Brain microvascular endothelial cell (primary cell): ENCODE measurements around the gene RPL27A.
A peak's percentile ranks its signal among the peaks of the same experiment; 100 is the strongest.

Experiments
- DNase-seq: peaks from one replicate; pipeline ENCODE4 v3.0.0-alpha.2; 2020
- H3K27ac ChIP-seq: fragments of 250-450 bp; sonication (Bioruptor Pico); 2 replicates; pipeline ENCODE4 v1.5.1; 2020; ENCODE audit warnings: mild to moderate bottlenecking, moderate library complexity
- H3K27me3 ChIP-seq: fragments of 250-450 bp; sonication (Bioruptor Pico); replicated peaks from 2 replicates; pipeline ENCODE4 v1.5.1; 2020; ENCODE audit warnings: mild to moderate bottlenecking
- H3K36me3 ChIP-seq: fragments of 250-450 bp; sonication (Bioruptor Pico); replicated peaks from 2 replicates; pipeline ENCODE4 v1.5.1; 2020; ENCODE audit warnings: mild to moderate bottlenecking
- H3K4me3 ChIP-seq: 2 replicates; pipeline ENCODE4 v1.5.1; 2011; ENCODE audit warnings: low read depth, mild to moderate bottlenecking, control low read depth, low read length, moderate library complexity
- CTCF ChIP-seq: IDR thresholded peaks from 2 replicates; pipeline ENCODE4 v1.5.1; 2011; ENCODE audit warnings: low read depth, mild to moderate bottlenecking, moderate library complexity, low read length, control low read depth, inconsistent platforms; ENCODE audit errors: missing control alignments
- in situ Hi-C: cut with HindIII; loops from 2 replicates; pipeline ENCODE4 v1.10.0; 2017; ENCODE audit warnings: low sequenced_read_pairs, low pct_ligation_motif_present

The RPL27A gene

DNA sequence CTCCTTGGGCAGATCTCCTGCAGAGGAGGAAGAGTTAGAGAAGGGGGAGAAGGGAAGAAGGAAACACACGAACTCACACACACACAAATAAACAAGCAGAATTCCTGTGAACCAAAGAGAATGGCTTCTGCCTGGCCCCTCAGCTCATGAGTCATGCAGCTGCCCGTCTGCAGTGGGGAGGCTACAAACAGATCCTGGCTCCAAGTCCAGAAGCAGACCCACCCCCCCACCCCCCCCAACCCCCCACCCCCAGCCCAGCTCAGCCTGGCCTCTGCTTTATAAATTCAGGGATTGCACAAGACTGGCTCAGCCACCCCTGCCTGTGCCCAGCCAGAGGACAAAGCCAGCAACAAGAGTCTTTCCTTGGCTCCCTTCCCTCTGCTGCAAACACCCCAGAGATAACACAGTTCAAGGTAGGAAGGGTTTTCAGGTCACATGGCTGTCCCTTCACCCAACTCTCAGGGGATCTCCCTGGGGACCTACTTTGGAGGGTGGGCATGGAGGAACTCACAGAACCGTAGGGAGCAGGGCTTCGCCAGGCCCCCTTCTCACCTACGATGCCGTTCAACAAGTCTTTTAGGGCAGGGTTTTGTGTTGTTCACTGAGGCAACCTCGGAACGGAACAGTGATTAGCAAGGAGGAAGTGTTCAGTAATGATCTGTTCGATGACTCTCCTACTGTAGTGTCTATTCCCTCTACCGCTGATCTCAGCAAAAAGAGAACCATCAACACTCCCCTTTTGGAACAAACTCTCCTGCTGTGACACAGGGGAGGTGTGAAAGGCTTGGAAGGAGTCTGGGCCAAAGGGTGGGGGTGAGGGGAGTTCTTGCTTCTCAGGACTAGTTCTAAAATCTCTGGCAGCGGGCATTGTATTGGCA lies 35.5 kb downstream of the RPL27A start:
- peak; percentile 72 for DNase-seq
- peak overlapping the region; percentile 17 for H3K4me3 ChIP-seq
- in situ Hi-C loops = no loop called here
- no peak for TF ChIP-seq CTCF
- H3K36me3 ChIP-seq = peaks cover 2% of the 10 kb centered on the region
- H3K27ac ChIP-seq = peak overlapping the region; percentile 82
- H3K27me3 ChIP-seq = no peaks in the 10 kb centered on the region

DNA sequence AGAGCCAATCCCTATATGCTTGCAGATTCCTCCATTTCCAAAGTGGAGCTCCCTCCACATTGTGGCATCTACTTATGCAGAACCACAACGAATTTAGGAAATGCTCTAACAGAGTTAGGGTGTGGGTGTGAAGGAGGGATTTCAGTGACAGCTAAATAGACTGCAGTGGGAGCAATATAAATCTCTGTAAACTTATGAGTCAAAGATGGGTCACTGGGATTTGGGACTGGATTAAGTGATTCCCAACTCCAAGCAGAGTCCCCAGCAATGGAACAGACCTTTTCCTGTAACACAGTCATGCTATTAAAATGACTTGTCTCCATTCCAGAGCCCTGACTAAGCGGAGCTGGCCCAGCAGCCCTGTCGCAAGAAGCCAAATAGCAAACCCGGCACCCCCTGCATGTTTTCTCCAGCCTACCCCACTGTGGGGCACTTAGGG lies 36.6 kb downstream of the RPL27A start:
- in situ Hi-C loops = no loop called here
- Histone ChIP-seq H3K27me3 (no peaks in the 10 kb centered on the region), H3K36me3 (peaks cover 2% of the 10 kb centered on the region), H3K27ac (peak overlapping the region; percentile 82), H3K4me3 (no peak overlapping the region)
- DNase-seq = peak; percentile 82
- TF ChIP-seq CTCF = no peak

DNA sequence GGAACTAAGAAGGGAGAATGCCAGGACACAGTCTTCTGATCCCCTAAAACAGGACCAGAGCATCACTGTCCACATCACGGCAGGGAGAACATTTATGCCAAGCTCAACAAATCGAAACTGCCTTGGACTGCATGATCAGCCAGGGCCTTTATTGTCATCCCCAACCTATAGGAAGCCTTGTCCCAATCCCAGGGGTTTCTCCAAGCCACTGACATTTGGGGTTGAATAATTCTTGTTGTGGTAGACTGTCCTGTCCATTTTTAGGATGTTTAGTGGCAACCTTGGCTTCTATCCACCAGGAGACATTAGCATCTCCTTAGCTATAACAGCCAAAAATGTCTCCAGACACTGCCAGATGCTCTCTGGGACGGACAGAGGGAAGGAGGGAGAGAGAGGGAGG lies 37.1 kb downstream of the RPL27A start:
- Histone ChIP-seq H3K36me3 (peaks cover 2% of the 10 kb centered on the region), H3K4me3 (no peak overlapping the region), H3K27ac (peak overlapping the region; percentile 41), H3K27me3 (no peaks in the 10 kb centered on the region)
- peak; percentile 39 for DNase-seq
- in situ Hi-C loops = no loop called here
- TF ChIP-seq CTCF = no peak

GRCh38 chr11:8720352-8720751 lies 37.8 kb downstream of the RPL27A start:
- no peak overlapping the region for H3K27ac ChIP-seq
- TF ChIP-seq CTCF = no peak
- no peaks in the 10 kb centered on the region for H3K36me3 ChIP-seq

GRCh38 chr11:8720868-8721608 lies 38.4 kb downstream of the RPL27A start:
- Histone ChIP-seq H3K36me3 (no peaks in the 10 kb centered on the region), H3K27me3 (no peaks in the 10 kb centered on the region), H3K27ac (no peak overlapping the region), H3K4me3 (no peak overlapping the region)
- TF ChIP-seq CTCF = no peak
- DNase-seq = no peak
- in situ Hi-C loops = no loop called here

More at GRCh38 chr11:8720352-8720751, 37.8 kb downstream of the RPL27A start:
- in situ Hi-C loops = no loop called here
- no peak for DNase-seq
- Histone ChIP-seq H3K27me3 (no peaks in the 10 kb centered on the region), H3K4me3 (no peak overlapping the region)
